ENCODE results near the gene REPIN1. TPM values are rescaled to one million over a fixed set of nuclear protein-coding genes. Genes with fewer than 3 reads are reported as not detected.
A peak's percentile ranks its signal among the peaks of the same experiment; 100 is the strongest.

REPIN1 gene
- total and polyA plus RNA-seq, 9 of the 15 experiments (the other 6 are each of a cell fraction or from before 2014, with no cell fraction given): 8.1 to 283 (median 94.3) TPM

- TF ChIP-seq MGA (IDR thresholded peaks at IDR 0.05) (peak; percentile 96), GATAD2B (IDR thresholded peaks at IDR 0.05; ENCODE audit: borderline replicate concordance) (peak; percentile 50; the same call in 1 of the 2 replicates), ZNF668 (CRISPR knock-in tag; IDR thresholded peaks at IDR 0.05) (no peak), SRSF3 (IDR thresholded peaks at IDR 0.05; ENCODE audit: insufficient read depth, low read length) (no peak), MCM2 (IDR thresholded peaks at IDR 0.05; ENCODE audit: low read depth) (no peak), NUFIP1 (IDR thresholded peaks at IDR 0.05; ENCODE audit: partially characterized antibody) (no peak), ZBTB34 (CRISPR knock-in tag; IDR thresholded peaks at IDR 0.05) (no peak), KLF13 (tag; IDR thresholded peaks at IDR 0.05; ENCODE audit: borderline replicate concordance, low read depth) (peak; percentile 17; the same call in 1 of the 2 replicates), STAT5B (CRISPR knock-in tag; IDR thresholded peaks at IDR 0.05) (no peak), HMG20B (CRISPR knock-in tag; IDR thresholded peaks at IDR 0.05) (no peak), ZNF639 (CRISPR knock-in tag; conservative IDR thresholded peaks at IDR 0.05 in 1 of 2, IDR thresholded peaks at IDR 0.05 in 1 of 2) (peak in 1 of 2 experiments; percentile 79; a peak in 1 of 4 replicates), SIX5 (IDR thresholded peaks at IDR 0.05; ENCODE audit: borderline replicate concordance in 1 of 2, insufficient read depth in 1 of 2, low read depth in 1 of 2, low read length in 2 of 2) (no peak)
Observed at GRCh38 chr7:150400008-150400787, 31.6 kb downstream of the REPIN1 start (continued).

Measured in K562 (cell line).